Right lobe of liver (tissue), 4 donors: Measurements from ENCODE around the gene ABCB8.

Source experiments
- POLR2A ChIP-seq: fragments of 450-650 bp; IDR thresholded peaks from one replicate; pipeline ENCODE4 v1.6.1; 2017; ENCODE audit warnings: antibody characterized with exemption, mild to moderate bottlenecking
- TF ChIP-seq, protein P1 (sequence below), 4 donors: fragments of 200-600 bp in 3 of 4; fragments of 450-650 bp in 1 of 4; IDR thresholded peaks; one replicate each; pipeline versions ENCODE4 v1.5.1 to v1.8.0; 2016 to 2022; ENCODE audit warnings: antibody characterized with exemption in 4 of 4, mild to moderate bottlenecking in 2 of 4
- donor health status: DM: no; HTN: no; CAD: no.
- donor health status: DM: no; HTN: no; CAD: no.
- donor health status: DM: no; HTN: yes; CAD: no.

DNA sequence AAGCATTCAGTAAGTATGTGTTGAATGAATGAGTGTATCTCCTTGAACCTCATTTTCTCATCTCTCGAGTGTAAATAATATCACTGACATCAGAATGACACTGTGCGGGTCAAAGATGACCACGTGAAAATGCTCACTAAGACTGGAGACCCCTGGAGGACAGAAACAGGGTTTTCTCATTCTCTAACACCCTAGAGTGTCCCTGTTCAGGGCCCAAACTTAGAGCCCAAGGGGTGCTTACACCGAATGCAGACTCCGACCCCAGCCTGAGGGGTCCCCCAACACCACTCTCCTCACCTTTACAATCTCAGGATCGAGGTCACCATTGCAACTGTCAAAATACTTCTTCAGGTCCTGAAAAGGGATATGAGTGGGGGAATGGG is 28.0 kb downstream of the ABCB8 start:
- TF ChIP-seq, protein P1, sequence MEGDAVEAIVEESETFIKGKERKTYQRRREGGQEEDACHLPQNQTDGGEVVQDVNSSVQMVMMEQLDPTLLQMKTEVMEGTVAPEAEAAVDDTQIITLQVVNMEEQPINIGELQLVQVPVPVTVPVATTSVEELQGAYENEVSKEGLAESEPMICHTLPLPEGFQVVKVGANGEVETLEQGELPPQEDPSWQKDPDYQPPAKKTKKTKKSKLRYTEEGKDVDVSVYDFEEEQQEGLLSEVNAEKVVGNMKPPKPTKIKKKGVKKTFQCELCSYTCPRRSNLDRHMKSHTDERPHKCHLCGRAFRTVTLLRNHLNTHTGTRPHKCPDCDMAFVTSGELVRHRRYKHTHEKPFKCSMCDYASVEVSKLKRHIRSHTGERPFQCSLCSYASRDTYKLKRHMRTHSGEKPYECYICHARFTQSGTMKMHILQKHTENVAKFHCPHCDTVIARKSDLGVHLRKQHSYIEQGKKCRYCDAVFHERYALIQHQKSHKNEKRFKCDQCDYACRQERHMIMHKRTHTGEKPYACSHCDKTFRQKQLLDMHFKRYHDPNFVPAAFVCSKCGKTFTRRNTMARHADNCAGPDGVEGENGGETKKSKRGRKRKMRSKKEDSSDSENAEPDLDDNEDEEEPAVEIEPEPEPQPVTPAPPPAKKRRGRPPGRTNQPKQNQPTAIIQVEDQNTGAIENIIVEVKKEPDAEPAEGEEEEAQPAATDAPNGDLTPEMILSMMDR (IDR thresholded peaks at IDR 0.05) = no peak
- no peak for TF ChIP-seq POLR2A
